HG03064 (cell line): ENCODE results near the gene EDIL3.
"Not testable (repeated sequence)": the region's sequence is repeated elsewhere in the genome, so short reads cannot be mapped to it uniquely, and the experiment has no call there.

ENCODE experiments used
- ATAC-seq: cut with Tn5 transposase; IDR thresholded peaks from one replicate; pipeline ENCODE4 v1.9.1; 2021; ENCODE audit warnings: low read depth; ENCODE audit not compliant: unreplicated experiment

Gene EDIL3

DNA sequence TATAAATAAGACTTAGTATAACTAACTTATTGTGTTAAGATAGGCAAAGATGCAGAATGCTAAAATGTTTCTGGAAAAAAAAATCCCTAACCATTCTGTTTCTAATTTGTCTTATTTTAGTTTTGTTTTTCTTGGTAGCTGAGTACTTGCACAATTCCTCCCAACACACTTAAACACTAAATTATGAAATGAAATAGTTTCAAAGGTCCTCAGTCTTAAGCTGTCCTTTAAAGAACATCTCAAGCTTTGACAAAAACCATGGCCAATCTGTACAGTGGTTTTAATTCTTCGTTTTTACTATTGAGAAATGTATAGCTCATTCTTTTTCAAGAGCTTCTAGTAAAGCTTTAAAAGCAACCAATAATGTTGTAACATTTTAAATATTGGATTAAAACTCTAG lies 171.5 kb downstream of the EDIL3 start:
- ATAC-seq, result no peak

- ATAC-seq, result no peak
Observed at GRCh38 chr5:84204772-84205171, 179.9 kb downstream of the EDIL3 start.

DNA sequence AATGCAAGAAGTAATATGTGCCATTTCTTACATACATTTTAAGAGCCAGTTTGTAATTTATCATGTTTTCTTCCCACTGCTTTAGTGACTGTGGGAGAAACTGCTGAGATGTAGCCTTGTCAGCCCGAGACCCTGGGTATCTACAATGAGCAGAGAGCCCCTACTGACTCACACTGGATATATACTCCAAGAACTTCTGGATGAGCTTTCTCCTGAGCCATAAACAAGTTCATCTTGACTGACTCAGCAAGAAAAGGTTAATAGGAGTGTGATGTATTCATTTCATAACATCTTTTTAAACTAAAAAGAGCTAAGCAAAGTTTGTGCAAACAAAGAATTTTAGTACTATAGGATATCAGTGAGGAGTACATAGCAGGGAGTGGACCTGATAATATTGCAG lies 182.5 kb downstream of the EDIL3 start:
- ATAC-seq, result no peak

GRCh38 chr5:84197538-84197937 lies 187.1 kb downstream of the EDIL3 start:
- ATAC-seq, result no peak

GRCh38 chr5:84191281-84191680 lies 193.4 kb downstream of the EDIL3 start:
- ATAC-seq, result no peak

GRCh38 chr5:84184857-84185256 lies 199.8 kb downstream of the EDIL3 start:
- ATAC-seq, result no peak

GRCh38 chr5:84181093-84181492 lies 203.6 kb downstream of the EDIL3 start:
- no peak for ATAC-seq

GRCh38 chr5:84168841-84169240 lies 215.8 kb downstream of the EDIL3 start:
- ATAC-seq, result no peak

DNA sequence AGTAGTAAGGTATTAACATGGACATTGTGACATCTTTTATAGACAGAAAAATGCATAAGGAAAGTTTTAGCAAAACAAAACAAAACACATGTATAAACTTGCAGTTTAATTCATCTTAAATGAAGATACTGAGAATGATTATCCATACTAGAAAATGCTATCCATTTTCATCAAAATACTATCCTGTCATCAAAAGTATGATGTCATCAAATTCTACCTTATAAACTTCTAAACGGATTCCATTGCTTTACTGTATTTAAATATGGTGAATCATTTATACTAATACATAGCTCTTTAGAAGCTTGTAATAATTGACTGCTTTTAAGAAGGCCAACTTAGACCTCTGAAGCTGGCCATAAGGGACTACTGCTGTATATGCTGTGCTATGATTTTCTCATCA lies 221.0 kb downstream of the EDIL3 start:
- ATAC-seq, result no peak

DNA sequence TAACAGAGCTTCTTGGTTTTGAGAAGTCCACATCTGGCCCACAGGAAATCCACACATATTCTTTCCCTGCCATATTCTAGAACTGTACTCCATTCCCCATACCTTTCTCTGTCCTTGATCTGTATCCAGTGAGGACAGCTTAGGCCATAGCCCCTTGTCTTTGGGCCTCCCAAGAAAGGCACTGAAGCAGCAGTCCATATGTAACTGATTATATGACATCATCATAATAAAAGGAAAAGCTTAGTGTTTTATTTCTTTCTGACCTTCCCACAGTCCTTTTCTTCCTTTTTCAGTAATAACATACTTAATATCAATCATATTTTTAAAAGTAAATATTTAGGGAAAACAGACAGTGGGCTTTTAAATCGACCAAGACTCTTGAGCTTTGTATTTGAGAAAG lies 222.0 kb downstream of the EDIL3 start:
- no peak for ATAC-seq

- not testable (repeated sequence) for ATAC-seq
Observed at GRCh38 chr5:84160650-84161049, 224.0 kb downstream of the EDIL3 start.

- ATAC-seq, result no peak
Observed at GRCh38 chr5:84149094-84149493, 235.6 kb downstream of the EDIL3 start.

- ATAC-seq, result no peak
Observed at GRCh38 chr5:84148651-84149050, 236.0 kb downstream of the EDIL3 start.

- ATAC-seq, result no peak
Observed at GRCh38 chr5:84137541-84137940, 247.1 kb downstream of the EDIL3 start.

DNA sequence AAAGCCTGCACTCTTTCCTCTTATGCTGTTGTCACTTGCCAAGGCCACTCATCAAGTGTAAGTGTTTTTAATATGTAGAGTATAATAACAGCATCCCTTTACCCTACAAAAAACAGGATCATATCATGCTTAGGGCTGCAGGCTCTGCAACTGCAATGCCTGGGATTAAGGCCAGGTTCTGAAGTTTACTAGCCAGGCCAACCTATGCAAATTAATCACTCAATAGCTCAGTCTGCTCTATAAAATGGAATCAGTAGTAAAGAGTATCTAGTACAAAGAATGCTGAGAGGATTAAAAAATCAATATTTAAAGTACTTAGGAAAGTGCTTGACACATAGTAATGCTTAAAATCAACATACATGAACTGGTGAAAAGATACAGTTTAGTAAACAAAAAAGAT lies 253.3 kb downstream of the EDIL3 start:
- ATAC-seq, result no peak

DNA sequence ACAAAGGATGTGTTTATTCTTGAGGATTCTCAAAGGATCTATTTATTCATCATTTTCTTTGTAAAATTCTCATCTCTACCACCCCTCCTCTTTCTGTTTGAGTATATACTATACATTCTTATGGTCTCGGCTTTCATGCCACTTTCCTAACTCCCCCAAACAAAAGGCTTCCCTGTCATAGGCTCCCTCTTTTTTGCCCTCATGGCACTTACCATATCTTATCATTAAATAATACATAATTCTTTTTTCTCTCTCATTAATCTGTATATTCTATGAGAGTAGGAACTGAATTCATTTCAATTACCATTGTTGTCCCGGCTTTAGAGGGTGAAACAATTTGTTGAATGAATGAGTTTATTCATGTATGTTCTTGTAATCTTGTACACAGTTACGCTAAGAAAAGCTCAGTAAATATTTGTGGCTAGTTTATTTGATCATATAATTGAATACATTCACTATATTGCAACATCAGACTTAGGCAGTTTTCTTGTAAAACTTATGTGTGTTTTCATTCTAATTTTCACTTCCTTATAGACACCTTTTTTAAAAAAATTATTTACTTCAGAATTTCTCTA lies 254.6 kb downstream of the EDIL3 start:
- ATAC-seq, result no peak

DNA sequence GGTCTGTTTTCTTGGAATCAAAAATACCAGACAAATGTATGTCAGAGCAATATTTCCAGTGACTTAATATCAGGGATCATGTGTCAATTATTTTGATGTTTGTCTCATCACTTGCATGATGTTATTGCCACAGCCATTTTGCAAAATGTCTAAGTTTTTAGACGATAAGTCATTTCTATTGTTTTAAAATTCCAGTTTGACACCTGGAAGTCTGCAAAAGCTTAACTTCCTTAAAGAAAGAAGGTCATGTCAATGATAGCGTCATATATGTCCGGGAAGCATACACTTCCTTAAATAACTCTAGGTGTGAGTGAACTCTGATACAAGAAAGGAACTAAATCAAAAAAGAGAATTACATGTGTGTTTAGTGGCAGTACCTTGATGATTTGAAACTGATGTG lies 259.5 kb downstream of the EDIL3 start:
- ATAC-seq, result no peak

- no peak for ATAC-seq
Observed at GRCh38 chr5:84119252-84119651, 265.4 kb downstream of the EDIL3 start.

- ATAC-seq, result no peak
Observed at GRCh38 chr5:84118551-84118950, 266.1 kb downstream of the EDIL3 start.

DNA sequence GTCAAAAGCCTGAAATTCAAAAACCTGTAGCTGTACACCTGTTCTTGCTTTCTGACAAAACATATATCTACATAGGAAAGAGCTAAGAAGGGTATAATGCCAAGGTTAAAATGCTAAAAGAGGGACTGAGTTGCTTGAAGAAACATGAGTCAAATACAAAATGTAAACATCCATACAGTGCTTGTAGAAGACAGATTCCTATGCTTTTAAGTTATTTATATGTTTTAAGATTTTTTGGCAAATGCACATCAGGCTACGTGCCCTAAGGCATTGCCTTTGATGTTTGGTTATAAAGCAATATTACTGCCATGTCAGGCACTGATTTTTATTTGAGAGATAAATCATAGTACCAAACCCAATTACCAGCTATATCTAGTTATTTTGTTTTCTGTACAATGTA lies 269.0 kb downstream of the EDIL3 start:
- no peak for ATAC-seq

- ATAC-seq, result no peak
Observed at GRCh38 chr5:84113246-84114105, 271.2 kb downstream of the EDIL3 start.

- no peak for ATAC-seq
Observed at GRCh38 chr5:84092738-84093137, 291.9 kb downstream of the EDIL3 start.
